Duodenal mucosa (tissue), 2 donors: ENCODE results near the gene TET2.

Experiments used
- H3K27ac ChIP-seq: one replicate; pipeline ENCODE4 v1.7.0; 2013; ENCODE audit warnings: low read depth, low read length
- H3K27me3 ChIP-seq, 2 donors: one replicate each; pipeline ENCODE4 v1.7.0; 2013; ENCODE audit warnings: low read length in 2 of 2, control low read depth in 1 of 2; ENCODE audit not compliant: insufficient read depth in 2 of 2, control insufficient read depth in 1 of 2
- H3K36me3 ChIP-seq, 2 donors: one replicate each; pipeline ENCODE4 v1.7.0; 2013; ENCODE audit warnings: low read length in 2 of 2, control low read depth in 1 of 2; ENCODE audit not compliant: insufficient read depth in 2 of 2, control insufficient read depth in 1 of 2
- H3K4me1 ChIP-seq, 2 donors: one replicate each; pipeline ENCODE4 v1.7.0; 2013; ENCODE audit warnings: low read length in 2 of 2, control low read depth in 1 of 2; ENCODE audit not compliant: insufficient read depth in 2 of 2, control insufficient read depth in 1 of 2
- H3K4me3 ChIP-seq, 2 donors: one replicate each; pipeline ENCODE4 v1.7.0; 2013; ENCODE audit warnings: low read length in 2 of 2, low read depth in 1 of 2
- H3K9ac ChIP-seq, 2 donors: one replicate each; pipeline ENCODE4 v1.7.0; 2013; ENCODE audit warnings: low read length in 2 of 2, low read depth in 1 of 2
- H3K9me3 ChIP-seq, 2 donors: one replicate each; pipeline ENCODE4 v1.7.0; 2013; ENCODE audit warnings: low read length in 2 of 2, control low read depth in 1 of 2; ENCODE audit not compliant: control insufficient read depth in 1 of 2

TET2 gene

DNA sequence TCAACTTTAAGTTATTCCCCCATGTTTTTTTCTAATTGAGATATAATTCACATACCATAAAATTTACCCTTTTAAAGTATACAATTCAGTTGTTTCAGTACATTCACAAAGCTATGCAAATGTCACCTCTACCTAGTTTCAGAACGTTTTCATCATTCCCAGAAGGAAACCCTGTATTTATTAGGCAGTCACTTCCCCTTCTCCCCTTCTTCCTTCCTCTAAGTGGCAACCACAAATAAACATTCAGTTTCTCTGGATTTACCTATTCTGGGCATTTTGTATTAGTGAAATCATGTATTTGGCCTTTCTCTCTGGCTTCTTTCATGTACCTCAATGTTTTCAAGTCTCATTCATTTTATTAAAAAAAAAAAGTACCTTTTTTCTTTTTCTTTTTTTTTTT is 101.9 kb downstream of the TET2 start:
- Histone ChIP-seq H3K27me3 (no peaks in the 10 kb centered on the region), H3K36me3 (peaks cover 3 to 8% of the 10 kb centered on the region in 2 donors), H3K9ac (no peak overlapping the region), H3K27ac (no peak overlapping the region), H3K9me3 (peaks cover 0 to 5% of the 10 kb centered on the region in 2 donors), H3K4me1 (no peaks in the 10 kb centered on the region), H3K4me3 (no peak overlapping the region)

DNA sequence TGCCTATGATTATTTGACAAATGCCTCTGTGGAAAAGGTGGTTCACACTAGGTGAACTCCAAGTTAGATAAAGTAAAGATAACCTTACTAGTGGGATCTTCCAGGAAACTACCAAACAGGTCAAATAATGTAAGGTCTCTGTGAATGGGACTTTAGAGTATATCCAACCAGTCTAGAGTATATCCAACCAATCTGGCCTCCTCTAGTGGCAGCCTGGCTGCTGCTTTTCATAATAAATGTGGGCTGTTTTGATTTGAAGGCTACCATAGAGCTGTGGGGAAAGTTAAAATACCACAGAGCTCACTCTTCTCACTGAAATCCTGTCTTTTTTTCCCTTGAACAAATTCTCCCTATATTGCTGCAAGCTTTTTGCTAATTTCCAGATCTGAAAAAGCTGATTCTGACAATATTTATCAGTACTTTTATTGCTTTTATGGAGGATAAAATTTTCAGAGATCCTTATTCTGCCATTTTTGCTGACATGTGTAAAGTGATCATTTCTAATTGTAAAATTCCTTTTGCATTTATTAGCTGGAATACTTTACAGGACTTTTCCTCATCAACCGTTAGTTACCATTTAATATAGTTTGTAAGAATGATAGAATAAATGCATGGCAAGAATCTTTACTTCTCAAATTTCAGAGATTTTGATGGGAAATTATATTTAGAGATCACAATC is 111.3 kb downstream of the TET2 start:
- no peak overlapping the region for H3K4me3 ChIP-seq
- no peak overlapping the region for H3K9ac ChIP-seq
- H3K36me3 ChIP-seq, result peaks cover 13 to 14% of the 10 kb centered on the region in 2 donors
- H3K27ac ChIP-seq, result no peak overlapping the region
- no peaks in the 10 kb centered on the region for H3K4me1 ChIP-seq
- H3K27me3 ChIP-seq, result no peaks in the 10 kb centered on the region
- H3K9me3 ChIP-seq, result peaks cover 0 to 3% of the 10 kb centered on the region in 2 donors

DNA sequence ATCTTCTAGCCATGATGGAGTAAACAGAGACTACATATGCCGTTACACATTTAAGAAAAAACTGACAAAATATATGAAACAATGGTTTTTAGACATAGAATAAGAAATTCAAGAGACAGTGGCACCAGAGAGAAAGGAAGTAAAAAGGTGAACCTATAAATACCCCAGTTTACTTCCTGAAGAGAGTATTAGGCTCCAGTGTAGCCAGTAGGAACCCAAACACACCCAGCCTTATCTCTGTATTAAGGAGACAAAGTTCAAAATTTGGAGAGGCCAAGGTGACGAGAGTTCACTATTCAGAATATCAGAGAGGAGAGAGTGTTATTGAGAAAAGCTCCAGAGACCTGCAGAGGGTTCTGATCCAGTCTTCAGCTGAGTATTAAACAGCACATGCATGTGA is 119.0 kb downstream of the TET2 start:
- no peak overlapping the region for H3K9ac ChIP-seq
- H3K36me3 ChIP-seq, result peaks cover 13 to 25% of the 10 kb centered on the region in 2 donors
- no peaks in the 10 kb centered on the region for H3K27me3 ChIP-seq
- no peak overlapping the region for H3K4me3 ChIP-seq
- H3K9me3 ChIP-seq, result no peaks in the 10 kb centered on the region
- H3K4me1 ChIP-seq, result peaks cover 0 to 6% of the 10 kb centered on the region in 2 donors
- no peak overlapping the region for H3K27ac ChIP-seq

DNA sequence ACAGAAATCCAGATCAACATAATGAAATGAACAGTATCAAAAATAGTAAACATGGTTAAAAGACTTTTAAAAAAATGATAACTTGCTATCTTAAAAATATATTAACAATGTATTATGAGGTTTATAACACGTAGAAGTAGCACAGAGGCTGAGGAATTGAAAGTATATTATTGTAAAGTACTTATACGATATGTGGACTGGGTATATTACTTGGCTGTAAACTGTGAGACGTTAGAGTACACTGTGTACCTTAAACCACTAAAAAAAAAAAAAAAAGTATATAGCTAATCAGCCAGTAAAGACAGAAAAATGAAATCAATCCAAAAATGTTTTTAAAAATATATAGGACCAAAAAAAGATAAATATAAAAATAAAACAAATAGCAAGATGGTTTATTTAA is 120.6 kb downstream of the TET2 start:
- H3K4me1 ChIP-seq, result peaks cover 0 to 6% of the 10 kb centered on the region in 2 donors
- no peak overlapping the region for H3K27ac ChIP-seq
- H3K27me3 ChIP-seq, result no peaks in the 10 kb centered on the region
- H3K9me3 ChIP-seq, result no peaks in the 10 kb centered on the region
- peaks cover 14 to 35% of the 10 kb centered on the region in 2 donors for H3K36me3 ChIP-seq
- no peak overlapping the region for H3K4me3 ChIP-seq
- no peak overlapping the region for H3K9ac ChIP-seq

DNA sequence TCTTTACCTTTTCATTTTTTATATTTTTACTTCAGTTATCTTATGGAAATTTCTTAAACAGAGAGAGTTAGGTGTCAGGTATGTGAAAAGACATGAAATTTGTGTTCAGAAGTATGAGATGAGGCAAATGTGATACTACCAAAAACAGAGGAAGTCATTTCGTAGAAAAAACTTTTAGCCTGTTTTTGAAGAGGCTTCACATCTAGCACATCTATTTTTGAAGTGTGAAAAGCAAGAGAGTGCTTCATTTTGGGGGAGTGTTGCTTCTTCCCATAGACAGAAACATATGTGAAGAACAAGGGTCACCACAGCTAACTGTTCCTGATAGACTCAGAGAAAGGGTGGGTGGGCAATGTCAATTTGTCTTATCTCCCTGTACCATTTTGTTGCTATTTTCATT is 125.3 kb downstream of the TET2 start:
- no peaks in the 10 kb centered on the region for H3K9me3 ChIP-seq
- H3K9ac ChIP-seq, result no peak overlapping the region
- H3K27ac ChIP-seq, result no peak overlapping the region
- no peak overlapping the region for H3K4me3 ChIP-seq
- no peaks in the 10 kb centered on the region for H3K4me1 ChIP-seq
- no peaks in the 10 kb centered on the region for H3K27me3 ChIP-seq
- peaks cover 48 to 64% of the 10 kb centered on the region in 2 donors for H3K36me3 ChIP-seq

DNA sequence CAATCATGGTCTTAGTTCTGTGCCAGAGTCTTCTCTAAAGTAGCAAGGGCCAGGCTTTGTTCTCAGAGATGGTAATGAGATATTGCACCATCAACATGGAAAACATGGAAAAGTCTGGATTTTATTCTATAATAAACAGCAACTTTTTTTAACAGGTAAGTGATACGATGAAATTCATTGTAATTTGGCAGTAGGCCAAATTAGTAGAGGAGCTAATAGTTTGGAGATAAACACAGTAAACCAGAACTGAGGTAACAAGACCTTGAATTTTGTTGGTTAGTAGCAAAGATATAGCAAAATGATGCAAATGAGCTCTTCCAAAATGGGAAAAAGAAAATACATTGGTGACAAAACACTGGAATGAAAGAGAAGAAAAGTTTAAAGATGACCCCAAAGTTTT is 126.6 kb downstream of the TET2 start:
- Histone ChIP-seq H3K27ac (no peak overlapping the region), H3K9ac (no peak overlapping the region), H3K9me3 (no peaks in the 10 kb centered on the region), H3K4me1 (no peaks in the 10 kb centered on the region), H3K27me3 (no peaks in the 10 kb centered on the region), H3K4me3 (no peak overlapping the region), H3K36me3 (peaks cover 48 to 64% of the 10 kb centered on the region in 2 donors)

DNA sequence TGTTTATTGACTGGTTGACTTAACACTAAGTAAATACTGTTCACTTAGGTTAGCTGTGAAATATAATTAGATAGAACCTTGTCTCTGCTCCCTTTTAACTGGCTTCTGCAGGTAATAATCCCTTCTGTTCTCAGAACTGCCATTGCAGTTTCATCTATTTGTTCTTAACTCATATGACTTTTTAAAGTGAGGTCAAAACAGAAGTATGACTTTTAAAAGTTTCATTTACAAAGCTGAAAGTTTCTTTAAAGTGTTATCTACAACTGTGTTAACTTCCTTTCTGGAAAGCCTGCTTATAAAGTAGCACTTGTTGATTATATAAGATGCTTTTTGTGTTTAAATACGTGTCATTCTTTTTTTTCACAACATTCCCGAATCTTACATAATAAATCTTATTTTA is 127.4 kb downstream of the TET2 start:
- peaks cover 48 to 64% of the 10 kb centered on the region in 2 donors for H3K36me3 ChIP-seq
- H3K27me3 ChIP-seq, result no peaks in the 10 kb centered on the region
- no peaks in the 10 kb centered on the region for H3K9me3 ChIP-seq
- no peak overlapping the region for H3K4me3 ChIP-seq
- H3K4me1 ChIP-seq, result no peaks in the 10 kb centered on the region
- H3K27ac ChIP-seq, result no peak overlapping the region
- H3K9ac ChIP-seq, result no peak overlapping the region

DNA sequence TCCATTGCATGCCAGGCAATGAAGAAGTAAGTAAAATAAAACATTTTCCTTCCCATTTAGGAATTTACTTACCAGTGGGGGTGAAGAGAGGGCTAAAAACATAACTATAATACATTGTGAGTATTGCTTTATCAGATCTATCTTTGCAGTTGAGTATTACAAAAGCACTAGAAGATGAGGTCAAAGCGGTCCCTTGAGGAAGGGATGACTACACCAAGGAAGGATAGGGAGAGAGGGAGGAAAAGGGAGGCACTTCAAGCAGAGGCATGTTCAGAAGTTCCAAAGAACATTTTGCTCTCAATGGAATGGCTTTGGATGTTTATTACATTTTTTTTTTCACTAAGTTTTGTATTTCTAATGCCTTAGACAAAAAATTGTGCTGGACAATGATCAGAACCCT is 127.8 kb downstream of the TET2 start:
- H3K27me3 ChIP-seq, result no peaks in the 10 kb centered on the region

DNA sequence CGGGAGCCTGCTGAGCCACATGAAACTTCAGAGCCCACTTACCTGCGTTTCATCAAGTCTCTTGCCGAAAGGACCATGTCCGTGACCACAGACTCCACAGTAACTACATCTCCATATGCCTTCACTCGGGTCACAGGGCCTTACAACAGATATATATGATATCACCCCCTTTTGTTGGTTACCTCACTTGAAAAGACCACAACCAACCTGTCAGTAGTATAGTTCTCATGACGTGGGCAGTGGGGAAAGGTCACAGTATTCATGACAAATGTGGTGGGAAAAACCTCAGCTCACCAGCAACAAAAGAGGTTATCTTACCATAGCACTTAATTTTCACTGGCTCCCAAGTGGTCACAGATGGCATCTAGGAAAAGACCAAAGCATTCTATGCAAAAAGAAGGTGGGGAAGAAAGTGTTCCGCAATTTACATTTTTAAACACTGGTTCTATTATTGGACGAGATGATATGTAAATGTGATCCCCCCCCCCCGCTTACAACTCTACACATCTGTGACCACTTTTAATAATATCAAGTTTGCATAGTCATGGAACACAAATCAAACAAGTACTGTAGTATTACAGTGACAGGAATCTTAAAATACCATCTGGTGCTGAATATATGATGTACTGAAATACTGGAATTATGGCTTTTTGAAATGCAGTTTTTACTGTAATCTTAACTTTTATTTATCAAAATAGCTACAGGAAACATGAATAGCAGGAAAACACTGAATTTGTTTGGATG is 129.9 kb downstream of the TET2 start:
- H3K36me3 ChIP-seq, result peaks cover 43 to 44% of the 10 kb centered on the region in 2 donors
- H3K4me1 ChIP-seq, result no peaks in the 10 kb centered on the region
- no peak overlapping the region for H3K4me3 ChIP-seq
- no peaks in the 10 kb centered on the region for H3K27me3 ChIP-seq
- no peak overlapping the region for H3K27ac ChIP-seq
- H3K9ac ChIP-seq, result no peak overlapping the region
- H3K9me3 ChIP-seq, result no peaks in the 10 kb centered on the region

More for the DNA sequence above, 127.8 kb downstream of the TET2 start:
- Histone ChIP-seq H3K36me3 (peaks cover 48 to 60% of the 10 kb centered on the region in 2 donors), H3K27ac (no peak overlapping the region), H3K9ac (no peak overlapping the region), H3K9me3 (no peaks in the 10 kb centered on the region), H3K4me3 (no peak overlapping the region), H3K4me1 (no peaks in the 10 kb centered on the region)

DNA sequence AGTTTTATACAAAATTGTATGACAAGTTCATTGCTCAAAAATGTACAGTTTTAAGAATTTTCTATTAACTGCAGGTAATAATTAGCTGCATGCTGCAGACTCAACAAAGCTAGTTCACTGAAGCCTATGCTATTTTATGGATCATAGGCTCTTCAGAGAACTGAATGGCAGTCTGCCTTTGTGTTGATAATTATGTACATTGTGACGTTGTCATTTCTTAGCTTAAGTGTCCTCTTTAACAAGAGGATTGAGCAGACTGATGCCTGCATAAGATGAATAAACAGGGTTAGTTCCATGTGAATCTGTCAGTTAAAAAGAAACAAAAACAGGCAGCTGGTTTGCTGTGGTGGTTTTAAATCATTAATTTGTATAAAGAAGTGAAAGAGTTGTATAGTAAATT is 131.0 kb downstream of the TET2 start:
- Histone ChIP-seq H3K27ac (no peak overlapping the region), H3K27me3 (no peaks in the 10 kb centered on the region), H3K9ac (no peak overlapping the region), H3K4me3 (no peak overlapping the region), H3K36me3 (peaks cover 34 to 35% of the 10 kb centered on the region in 2 donors), H3K9me3 (no peaks in the 10 kb centered on the region), H3K4me1 (no peaks in the 10 kb centered on the region)
